Stimulated activated CD4-positive, alpha-beta T cell treated with anti-CD3 and anti-CD28 coated beads, Interleukin-4, amount 100 ng/mL, for 1 hour (primary cell): ENCODE measurements around the gene EBF3.

Source experiments
- DNase-seq: peaks from one replicate; pipeline ENCODE4 v3.0.0-alpha.2; 2020

Gene EBF3

DNA sequence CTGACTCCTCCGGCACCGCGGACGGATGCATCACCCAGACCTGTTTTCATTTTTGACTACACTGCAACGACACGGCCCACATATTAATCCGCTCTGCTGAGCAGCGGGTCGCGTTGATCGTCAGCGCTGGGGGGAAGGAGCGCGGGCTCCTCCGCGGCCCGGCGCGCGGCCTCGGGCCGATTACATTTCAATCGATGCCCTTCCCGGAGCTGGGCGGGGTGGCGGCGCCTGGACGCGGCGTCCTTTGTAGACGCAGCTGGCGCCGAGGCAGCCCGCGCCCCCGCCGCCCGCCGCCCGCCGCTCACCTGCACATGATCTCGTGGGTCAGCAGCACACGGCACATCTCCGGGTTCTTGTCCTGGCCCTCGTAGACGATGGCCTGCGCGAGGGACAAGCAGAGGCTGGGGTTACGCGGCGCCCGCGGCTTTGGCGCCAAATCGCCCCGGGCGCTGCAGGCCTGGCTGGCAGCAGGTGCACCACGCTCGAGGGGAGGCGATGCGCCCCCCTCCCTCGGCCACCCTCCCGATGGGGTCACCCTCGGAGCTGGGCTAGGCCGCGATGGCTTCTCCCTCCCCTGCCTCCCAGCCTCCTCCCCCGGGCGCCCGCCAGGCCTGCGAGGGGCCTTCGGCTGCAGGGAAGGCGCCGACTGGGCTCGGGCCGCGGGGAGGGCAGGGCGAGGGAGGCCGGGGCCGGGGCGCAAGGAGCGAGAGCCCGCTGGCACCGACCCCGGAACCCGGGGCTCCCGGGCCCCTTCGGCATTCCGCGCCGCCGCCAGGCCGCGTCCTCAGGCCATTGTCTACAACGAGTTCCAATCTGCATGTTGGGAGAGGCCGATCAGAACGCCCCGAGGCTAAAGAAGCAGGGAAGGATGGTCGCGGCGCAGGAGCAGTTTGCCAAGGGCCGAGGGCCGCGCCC, 5.2 kb downstream of the EBF3 start:
- DNase-seq = no peak

- DNase-seq = no peak
Observed at GRCh38 chr10:129958148-129958628, 5.9 kb downstream of the EBF3 start.

DNA sequence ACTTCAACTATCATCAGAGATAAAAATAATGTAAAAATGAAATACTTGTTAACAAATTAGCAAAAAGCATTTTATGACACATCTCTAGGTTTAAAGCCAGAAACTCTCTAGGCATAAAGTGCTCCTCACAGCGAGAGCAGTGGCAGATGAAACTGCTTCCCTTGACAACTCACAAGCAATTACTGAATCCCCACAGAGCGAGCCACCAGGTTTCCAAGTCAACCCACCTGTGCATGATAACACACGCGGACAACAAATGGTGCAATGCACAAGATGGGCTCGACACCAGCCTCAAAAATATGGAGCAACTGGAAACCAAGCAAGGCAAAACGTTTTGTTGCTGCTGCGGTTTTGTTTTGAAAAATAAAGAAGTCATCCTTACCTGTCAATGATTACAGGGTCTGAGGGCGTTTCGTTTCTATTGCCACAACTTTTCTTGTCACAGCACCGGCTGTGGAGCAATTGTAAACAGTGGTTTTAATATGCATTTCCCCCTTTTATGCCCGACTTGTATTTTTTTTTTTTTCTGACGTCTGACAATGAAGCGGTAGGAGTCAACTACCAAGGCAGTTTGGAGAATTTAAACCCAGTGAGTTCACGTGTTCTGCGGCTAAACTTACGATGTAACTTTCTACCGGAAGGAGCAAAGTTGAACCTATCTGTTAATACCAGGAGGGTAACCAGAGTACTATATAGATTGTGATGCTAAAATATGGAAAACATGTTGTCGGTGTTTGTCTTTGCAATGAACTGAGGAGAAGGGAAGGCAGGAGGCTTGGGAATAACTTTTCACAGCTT, 7.0 kb downstream of the EBF3 start:
- DNase-seq = no peak

GRCh38 chr10:129956286-129956670, 7.8 kb downstream of the EBF3 start:
- no peak for DNase-seq

DNA sequence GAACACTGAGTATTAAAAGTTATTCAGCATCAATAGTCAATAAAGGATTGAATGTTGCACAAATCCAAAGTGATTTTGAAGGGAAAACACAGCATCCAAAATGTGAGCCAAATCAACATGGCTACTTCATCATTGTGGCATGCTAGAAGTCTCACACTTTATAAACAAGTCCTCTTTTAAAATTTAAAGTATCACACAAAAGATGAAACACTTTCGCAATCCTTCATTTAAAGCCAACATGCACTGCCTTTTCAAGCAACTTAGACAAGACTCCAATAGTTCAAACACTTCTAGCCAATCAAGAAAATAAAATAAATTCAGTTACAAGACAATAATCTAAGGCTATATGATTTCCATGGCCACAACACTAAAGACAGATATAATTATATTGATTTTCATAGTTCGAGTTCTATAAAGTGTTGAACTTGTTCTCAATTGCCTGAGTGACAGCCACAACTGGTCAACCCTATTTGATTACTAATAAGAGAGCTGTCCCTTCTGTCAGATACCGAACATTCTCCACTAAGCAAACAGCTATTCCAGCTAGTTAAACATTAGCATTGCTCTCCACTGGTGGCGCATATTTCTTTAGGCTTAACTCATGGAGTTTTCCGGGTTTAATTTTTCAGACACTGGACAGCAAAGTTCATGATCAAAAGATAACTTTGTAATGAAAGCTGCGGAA, 8.3 kb downstream of the EBF3 start:
- no peak for DNase-seq

- DNase-seq = no peak
Observed at GRCh38 chr10:129954492-129955315, 9.4 kb downstream of the EBF3 start.

DNA sequence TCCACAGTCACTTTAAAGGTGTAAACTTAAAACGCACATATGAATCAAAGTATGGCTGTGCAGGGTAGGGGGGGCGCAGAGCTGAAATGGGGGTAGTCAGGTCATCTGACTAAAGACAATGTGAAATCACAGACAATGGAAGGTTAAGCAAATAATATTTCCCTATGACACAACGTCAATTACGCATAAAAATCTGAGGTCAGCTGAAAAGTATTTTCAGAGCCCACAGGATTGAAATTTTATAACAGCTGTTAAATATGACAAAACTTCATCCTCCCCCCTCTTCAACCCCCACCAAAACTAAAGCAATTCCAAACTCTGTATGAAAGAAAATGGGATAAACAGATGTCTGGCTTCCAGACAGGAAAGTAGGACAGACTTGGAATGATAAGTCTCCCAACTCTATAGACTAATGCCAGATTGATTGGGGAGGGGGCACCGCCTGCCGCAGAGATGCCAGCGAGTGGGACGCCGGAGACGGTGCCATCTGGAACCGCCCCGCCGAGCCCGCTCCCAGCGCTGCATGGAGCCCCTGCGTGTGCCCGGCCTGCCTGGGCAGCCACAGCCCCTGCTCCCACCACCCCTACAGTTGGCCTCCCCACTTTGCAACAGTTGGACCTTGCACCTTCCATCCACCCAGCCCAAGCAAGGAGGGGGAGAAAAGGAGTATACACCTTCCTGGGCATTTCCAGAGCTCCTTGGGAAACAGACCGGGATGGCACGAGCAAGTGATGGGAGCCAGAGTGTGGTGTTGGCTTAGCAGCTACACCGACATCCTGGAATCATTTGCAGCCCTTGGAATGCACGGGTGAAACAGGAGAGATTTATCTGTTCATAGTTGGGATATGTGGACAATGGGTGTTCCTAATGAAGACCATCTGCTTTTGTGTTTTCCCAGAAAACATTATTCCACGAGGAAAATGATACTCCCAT, 10.7 kb downstream of the EBF3 start:
- DNase-seq = no peak

DNA sequence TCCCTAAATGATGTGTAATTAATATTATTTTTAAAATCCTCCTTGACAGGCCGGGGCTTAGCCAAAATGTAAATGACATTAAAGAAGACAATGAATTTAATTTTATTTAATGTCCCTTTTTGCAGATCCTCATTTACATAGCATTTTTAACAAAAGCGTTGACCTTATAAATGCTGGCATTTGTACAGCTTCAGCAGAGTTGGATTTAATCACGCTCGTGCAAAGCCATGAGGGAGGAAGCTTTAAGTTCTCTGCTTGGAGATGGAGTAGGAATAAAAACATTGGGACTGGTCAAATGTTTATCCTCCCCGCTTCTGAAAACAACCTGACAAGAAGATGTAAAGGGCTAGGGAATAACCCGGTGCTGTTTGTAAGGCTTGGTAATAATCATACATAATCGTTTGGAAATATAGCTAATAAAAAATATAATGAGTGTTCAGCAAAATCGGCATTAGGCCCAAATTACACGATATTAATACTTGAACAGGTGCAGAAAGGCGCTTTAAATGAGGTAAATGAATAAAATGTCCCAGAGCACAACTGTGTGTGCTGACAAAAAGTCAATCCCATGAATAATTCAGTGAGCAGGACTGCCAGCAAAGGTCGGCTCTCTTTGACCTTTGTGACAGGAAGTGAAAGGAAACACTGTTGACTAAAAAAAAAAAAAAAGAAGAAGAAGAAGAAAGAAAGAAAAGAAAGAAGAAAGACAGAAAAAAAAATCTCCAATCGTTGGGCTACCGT, 11.5 kb downstream of the EBF3 start:
- DNase-seq = no peak

GRCh38 chr10:129951970-129952265, 12.2 kb downstream of the EBF3 start:
- no peak for DNase-seq

GRCh38 chr10:129951101-129951969, 12.7 kb downstream of the EBF3 start:
- no peak for DNase-seq

DNA sequence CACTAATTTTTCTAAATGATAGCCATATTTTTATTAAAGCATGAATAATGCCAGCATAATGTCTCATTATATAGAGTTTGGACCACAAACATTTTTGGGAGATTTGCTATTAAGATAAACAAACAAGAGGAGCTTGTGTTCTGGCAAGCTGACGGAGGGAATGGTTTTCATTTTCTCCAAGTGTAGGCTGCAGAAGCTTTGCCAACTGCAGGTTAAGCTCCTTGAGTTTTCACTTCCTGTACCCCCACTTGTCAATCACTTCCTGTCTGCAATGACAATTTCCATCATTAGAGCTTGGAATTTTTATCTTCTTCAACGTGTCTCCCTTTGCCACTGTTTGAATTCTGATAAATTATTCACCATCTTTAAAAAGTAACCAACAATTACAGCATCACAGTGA, 13.4 kb downstream of the EBF3 start:
- DNase-seq = no peak

GRCh38 chr10:129949891-129950291, 14.2 kb downstream of the EBF3 start:
- DNase-seq = no peak

DNA sequence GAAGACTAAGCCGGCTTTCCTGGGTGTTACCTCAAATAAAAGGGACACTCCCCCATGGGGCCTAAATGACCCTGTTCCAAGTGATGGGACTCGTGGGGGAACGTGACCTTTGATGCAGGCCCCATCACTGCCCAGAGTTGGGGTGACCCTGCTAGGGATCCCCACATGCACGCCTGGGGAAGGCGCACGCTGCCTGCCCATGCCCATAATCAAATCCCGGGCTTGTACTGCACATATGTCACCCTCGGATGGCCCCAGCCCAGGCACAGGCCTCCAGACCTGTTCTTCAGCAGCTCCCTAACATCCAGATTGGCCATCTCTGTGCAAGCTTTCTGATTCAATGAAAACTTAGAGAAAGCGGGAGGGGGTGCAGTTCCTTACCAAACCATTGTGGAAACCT, 14.7 kb downstream of the EBF3 start:
- DNase-seq = no peak

DNA sequence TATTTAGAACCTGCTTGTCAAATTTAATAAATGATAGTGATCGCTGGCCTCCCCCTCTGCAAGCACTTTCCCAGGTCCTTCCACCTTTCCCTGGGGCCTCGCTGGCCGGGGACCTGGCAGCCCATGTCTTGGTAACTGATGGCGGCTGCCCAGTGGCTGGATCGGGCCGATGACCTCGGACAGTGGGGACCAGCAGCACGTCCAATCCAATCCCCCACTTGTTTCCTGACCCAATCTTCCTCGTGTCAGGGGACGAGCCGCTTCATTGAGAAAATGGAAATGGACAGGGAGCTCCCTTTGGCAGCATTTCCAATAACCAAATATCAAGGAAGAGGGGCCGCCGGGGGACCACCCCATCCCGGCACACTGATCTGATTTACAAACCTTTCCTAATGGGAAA, 17.2 kb downstream of the EBF3 start:
- DNase-seq = no peak

GRCh38 chr10:129945941-129946760, 17.9 kb downstream of the EBF3 start:
- no peak for DNase-seq

DNA sequence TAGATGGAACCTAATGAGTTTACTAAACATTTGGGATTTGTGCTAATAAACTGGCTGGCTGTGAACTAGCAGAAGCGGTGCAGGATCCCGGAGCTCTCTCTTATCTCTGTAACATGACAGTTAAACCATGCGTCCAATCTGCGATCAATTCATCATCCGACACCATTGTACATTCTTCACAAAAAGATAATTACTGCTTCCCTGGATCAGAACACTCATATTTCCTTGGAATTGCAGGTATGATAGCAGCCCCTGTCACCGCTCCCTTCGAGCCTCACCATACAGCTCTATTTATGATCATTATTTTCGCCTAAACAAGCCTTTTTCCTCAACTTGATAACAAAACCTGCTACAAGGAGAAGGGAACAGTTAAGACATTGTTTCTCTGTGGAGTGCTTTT, 18.5 kb downstream of the EBF3 start:
- DNase-seq = no peak

DNA sequence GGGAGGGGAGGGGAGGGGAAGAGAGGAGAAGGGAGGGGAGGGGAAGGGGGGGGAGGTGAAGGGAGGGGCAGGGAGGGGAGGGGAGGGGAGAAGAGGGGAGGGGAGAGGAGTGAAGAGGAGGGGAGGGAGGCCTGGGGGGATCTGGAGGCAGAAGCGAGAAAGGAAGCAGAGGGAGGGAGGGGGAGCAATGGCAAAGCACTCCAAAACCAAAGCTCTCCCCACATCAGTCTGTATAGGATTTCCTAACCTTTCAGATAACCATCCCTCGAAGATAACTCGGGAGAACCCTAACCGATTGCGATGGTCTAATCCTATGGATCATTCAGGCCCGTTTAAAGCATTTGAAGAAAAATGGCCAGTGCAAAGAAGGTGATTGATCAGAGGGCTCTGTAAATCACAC, 19.0 kb downstream of the EBF3 start:
- DNase-seq = no peak

DNA sequence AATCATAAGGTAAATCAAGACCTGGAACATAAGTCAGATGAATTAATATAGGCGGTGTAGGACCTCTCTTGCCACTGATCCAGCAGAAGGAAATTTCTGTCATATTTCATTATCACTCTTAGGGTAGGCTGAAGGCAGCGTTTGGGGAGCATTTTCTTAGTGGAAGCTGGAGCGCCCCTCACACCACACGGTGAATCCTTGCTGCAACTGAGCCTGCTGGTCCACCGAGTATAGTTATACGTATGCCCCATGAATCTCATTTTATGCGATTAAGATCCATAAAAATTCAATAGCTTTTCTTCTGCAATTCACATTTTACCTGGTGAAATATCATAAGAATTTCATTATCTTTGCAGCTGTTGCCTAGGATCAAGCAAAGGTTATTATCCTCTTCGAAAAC, 19.6 kb downstream of the EBF3 start:
- DNase-seq = no peak
